ENCODE measurements around the gene PANX2. TPM values are rescaled to one million over a fixed set of nuclear protein-coding genes. Genes with fewer than 3 reads are reported as not detected.

The PANX2 gene
- total RNA-seq, 1 experiment from 2014 or later: 1.4 TPM

DNA sequence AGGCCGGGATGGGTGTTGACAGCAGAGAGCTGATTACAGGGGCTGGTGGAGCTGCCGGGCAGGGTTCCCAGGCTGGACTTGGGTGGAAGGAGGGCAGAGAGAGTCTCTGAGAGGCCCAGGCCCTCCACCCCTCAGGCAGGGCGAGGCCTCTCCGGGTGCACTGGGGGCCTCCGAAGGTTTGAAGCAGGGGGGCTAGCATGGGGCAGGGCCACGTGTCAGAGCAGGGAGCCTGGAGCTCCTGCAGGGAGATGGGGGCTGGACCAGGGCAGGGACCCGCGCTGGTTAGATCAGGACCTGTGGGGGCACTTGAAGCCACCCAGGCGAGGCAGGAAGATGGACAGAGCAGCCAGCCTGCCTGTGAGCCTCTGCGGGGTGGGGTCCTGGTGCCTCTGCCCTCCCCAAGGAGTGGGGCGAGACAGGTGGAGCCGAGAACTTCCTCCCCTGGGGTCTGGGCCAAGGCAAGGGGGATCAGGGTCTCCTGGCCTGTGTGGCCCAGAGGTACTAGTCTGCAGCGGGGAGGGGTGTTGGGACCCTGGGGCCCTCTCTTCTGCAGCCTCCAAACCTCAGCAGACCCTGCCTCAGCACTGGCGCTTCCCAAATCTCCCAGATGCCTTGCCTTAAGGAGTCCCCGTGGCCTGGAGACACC is 911 bp downstream of the PANX2 start:
- no peak for DNase-seq (ENCODE audit: low spot score)

DNA sequence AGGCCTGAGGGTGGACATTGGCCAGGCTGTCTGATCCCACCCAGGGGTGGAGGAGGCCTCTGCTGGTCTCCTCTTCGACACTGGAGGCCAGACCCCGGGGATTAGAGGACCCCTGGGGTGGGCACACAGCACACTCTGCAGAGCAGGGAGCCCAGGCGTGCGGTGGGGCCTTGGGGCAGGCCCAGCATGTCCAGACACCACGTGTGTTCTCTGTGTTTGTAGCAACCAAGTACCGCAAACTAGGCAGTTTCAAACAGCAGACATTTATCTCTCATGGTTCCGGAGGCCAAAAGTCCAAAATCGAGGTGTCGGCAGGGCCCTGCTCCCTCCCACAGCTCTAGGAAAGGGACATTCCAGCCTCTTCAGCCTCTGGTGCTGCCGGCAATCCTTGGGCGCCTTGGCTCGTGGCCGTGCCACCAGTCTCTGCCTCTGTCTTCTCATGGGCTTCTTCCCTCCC is 1.5 kb downstream of the PANX2 start:
- no peak for DNase-seq (ENCODE audit: low spot score)

DNA sequence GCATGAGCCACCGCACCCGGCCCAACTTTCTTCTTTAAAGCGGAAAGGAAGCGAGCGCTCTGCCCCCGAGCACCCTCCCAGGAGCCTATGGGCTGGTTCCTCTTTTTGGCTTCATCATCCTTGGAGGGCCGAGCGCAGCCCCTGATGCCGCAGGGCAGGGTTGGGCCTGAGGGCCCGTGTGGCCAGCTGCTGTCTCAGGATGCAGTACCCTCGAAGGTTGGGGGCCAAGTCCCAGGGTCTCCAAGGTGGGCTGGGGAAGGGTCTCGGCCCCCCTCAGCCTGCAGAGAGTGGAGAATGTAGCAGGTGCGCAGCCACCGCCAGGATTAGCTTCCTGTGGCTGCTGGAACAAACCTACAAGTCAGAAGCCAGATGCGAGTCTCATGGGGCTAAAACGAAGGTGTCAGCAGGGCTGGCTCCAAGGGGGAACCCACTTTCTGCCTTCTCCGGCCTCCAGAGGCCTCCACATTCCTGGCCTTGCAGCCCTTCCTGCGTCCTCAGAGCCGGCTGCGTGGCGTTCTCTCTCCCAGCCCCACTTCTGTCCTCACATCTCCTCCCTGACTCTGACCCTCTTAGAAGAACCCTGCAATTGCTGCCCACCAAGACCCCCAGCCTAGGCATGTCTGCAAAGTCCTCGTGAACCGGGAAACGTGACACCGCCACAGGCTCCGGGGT is 2.9 kb downstream of the PANX2 start:
- DNase-seq (ENCODE audit: low spot score): no peak

DNA sequence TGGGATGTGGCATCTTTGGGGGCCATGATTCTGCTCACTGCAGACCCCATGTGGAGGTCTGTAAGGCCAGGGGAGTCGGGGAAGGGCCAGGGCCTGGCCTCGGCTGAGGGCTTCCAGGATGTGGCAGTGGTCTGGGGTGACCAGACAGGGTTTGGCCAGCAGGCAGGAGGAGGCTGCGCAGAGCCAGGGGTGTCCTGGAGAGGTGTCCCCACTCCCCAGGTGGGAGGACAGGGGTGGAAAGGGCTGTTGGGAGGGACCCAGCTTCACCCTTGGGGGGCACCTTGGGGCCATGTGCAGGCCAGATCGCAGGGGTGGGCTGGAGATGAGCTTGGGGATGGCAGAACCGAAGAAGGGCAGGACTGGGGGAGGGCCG is 3.4 kb downstream of the PANX2 start:
- DNase-seq (ENCODE audit: low spot score): no peak

DNA sequence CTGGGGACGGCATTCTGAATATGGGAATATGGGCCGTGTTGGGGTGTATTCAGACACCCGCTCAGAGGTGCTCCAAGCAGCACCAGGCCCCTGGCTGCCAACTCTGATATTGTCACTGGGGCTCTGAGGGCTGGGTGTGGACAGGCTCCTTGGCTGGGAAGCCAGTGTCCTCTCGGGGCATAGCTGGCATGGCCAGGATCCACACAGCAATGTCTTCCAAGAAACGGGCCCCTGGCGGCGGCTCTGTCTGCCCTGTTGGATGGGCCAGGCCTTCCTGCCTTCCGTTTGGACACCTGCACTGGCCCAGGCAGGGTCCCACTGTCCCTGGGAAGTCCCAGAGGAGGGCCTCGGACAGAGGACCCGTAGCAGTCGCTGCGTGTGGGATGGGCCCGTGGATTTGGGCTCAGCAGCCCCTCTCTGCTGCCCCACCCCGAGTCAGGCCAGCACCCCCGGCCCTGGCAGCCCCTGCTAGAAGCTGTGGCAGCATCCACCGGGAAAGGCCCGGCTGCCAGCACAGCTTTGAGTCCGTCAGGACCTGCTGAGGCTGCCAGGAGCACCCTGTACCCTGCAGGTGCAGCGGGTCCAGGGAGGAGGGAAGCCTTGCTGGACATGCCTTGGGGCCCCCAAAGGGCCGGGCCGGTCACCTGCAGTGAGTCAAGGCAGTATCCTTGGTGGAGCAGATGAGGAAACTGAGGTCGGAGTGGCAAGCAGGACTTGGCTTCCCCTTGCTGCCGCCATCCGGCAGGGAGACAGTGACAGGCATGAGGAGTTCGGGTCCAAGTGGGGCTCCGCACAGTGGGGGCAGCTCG is 4.1 kb downstream of the PANX2 start:
- DNase-seq (ENCODE audit: low spot score): no peak

DNA sequence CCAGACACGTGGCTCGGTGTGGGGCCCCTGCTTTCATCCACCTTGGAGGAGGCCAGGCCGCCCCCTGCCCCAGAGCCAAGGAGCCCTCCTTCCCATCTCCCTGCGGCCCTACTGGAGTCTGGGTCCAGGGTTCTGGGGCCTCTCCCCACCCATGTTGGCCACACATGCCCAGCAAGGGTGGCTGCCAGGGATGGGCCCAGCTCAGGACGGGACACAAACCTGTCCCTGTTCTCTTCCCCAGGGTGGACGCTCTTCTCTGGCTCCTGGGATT is 4.6 kb downstream of the PANX2 start:
- no peak for DNase-seq (ENCODE audit: low spot score)

DNA sequence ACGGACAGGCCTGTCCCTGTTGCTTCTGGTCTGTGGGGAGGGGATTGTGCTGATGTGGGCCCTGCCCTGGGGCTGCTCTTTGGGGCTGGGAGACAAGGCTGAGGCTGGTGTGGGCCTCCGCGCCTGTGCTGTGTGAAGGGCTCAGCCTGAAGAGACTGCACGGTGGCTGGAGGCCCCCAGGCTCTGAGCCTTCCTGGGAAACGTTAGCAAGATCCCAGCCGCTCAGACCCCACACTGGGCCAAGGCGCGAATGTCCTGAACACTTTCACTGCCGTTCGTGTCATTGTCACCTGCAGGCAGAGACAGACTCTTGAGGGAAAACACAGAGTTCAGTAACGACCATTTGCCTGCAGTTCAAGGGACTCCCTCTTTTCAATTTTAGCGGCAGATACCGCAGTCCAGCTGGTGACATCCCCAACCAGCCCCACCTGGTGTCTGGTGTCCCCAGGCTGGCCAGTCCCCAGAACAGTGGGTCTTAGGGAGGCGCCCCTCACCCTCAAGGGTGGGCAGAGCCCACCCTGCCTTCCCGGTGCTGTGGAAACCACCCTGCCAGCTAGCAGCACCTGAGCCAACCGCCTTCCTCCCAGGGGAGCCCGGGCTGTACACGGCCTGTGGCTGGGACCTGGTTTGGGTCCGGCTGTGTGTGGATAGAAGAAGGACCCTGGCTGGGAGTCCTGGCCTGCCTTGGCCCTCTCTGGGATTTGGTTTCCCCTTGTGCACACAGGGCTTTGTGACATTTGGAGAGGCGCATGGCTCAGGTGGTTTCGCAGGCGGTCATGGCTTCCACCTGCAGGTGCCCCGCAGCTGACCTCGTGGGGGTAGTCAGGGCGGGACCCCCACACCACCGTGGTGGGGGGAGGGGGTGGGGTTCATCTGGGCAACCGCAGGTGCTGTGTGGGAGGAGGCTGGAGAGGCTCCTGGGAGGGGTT is 5.7 kb downstream of the PANX2 start:
- no peak for DNase-seq (ENCODE audit: low spot score)

DNA sequence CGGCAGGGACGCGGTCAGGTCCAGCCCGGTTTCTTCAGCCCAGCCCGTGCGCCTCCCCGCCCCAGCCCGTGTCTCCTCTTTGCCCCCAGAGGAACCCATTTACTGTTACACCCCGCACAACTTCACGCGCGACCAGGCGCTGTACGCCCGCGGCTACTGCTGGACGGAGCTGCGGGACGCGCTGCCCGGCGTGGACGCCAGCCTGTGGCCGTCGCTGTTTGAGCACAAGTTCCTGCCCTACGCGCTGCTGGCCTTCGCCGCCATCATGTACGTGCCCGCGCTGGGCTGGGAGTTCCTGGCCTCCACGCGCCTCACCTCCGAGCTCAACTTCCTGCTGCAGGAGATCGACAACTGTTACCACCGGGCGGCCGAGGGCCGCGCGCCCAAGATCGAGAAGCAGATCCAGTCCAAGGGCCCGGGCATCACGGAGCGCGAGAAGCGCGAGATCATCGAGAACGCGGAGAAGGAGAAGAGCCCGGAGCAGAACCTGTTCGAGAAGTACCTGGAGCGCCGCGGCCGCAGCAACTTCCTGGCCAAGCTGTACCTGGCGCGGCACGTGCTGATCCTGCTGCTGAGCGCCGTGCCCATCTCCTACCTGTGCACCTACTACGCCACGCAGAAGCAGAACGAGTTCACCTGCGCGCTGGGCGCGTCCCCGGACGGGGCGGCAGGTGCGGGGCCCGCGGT is 6.5 kb downstream of the PANX2 start:
- no peak for DNase-seq (ENCODE audit: low spot score)

DNA sequence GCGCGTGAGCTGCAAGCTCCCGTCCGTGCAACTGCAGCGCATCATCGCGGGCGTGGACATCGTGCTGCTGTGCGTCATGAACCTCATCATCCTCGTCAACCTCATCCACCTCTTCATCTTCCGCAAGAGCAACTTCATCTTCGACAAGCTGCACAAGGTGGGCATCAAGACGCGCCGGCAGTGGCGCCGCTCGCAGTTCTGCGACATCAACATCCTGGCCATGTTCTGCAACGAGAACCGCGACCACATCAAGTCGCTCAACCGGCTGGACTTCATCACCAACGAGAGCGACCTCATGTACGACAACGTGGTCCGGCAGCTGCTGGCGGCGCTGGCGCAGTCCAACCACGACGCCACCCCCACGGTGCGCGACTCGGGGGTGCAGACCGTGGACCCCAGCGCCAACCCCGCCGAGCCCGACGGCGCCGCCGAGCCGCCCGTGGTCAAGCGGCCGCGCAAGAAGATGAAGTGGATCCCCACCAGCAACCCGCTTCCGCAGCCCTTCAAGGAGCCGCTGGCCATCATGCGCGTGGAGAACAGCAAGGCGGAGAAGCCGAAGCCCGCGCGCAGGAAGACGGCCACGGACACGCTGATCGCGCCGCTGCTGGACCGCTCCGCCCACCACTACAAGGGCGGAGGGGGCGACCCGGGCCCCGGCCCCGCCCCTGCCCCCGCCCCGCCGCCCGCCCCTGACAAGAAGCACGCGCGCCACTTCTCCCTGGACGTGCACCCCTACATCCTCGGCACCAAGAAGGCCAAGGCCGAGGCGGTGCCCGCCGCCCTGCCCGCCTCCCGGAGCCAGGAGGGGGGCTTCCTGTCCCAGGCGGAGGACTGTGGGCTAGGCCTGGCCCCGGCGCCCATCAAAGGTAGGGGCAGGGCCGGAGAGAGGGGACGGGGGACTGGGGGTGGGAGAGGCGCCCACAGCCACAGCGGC is 7.3 kb downstream of the PANX2 start:
- DNase-seq (ENCODE audit: low spot score): no peak

DNA sequence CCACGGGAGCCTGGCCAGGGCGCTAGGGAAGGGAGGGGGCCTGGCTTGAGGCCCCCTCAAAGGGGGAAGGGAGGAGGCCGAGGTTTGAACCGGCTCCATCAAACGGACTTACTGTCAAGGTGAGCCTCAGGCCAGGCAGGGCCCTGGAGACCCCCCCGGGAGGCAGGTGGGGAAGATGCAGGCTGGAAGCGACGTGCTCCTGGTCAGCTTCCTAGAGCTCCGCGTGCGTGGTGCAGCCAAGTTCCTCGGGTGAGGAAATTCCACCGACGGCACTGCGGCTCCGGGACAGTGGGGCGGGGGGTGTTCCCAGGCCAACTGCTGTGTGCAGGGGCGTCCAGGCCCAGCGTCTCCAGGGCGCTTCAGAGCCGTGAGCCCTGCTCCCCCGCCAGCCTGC is 7.9 kb downstream of the PANX2 start:
- DNase-seq (ENCODE audit: low spot score): no peak

DNA sequence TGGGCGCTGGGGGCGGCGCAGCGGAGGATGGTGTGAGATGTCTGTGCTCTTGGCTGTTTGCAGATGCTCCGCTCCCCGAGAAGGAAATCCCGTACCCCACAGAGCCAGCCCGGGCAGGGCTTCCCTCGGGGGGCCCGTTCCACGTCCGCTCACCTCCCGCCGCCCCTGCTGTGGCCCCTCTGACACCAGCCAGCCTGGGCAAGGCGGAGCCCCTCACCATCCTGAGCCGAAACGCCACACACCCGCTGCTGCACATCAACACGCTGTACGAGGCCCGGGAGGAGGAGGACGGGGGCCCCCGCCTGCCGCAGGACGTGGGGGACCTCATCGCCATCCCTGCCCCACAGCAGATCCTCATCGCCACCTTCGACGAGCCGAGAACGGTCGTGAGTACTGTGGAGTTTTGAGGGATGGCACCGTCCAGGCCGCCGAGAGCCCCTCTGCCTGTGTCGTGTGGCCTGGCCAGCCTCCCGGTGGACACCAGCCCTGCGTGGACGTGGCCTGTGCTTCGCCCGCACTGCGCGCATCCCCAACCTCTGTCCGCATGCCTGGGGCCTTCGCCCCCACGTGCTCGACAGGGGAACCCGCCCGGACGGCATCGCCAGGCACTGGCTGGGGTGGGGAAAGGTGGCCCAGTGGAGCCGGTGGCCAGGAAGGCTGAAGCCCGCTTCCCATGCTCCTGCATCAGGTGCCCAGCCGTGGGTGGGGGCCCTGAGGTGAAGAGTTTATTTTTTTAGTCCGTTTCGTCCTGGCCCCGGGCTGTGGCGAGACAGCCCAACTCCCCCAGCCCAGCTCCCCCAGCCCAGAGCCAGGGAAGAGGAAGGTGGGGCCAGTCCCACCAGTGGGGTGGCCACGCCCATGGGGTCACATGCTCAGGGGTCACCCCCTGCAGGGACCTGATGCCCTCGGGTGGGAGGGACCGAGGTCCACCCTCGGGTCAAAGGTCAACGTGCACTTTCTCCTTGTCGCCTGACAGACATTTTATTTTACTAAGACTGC is 8.6 kb downstream of the PANX2 start:
- no peak for DNase-seq (ENCODE audit: low spot score)

DNA sequence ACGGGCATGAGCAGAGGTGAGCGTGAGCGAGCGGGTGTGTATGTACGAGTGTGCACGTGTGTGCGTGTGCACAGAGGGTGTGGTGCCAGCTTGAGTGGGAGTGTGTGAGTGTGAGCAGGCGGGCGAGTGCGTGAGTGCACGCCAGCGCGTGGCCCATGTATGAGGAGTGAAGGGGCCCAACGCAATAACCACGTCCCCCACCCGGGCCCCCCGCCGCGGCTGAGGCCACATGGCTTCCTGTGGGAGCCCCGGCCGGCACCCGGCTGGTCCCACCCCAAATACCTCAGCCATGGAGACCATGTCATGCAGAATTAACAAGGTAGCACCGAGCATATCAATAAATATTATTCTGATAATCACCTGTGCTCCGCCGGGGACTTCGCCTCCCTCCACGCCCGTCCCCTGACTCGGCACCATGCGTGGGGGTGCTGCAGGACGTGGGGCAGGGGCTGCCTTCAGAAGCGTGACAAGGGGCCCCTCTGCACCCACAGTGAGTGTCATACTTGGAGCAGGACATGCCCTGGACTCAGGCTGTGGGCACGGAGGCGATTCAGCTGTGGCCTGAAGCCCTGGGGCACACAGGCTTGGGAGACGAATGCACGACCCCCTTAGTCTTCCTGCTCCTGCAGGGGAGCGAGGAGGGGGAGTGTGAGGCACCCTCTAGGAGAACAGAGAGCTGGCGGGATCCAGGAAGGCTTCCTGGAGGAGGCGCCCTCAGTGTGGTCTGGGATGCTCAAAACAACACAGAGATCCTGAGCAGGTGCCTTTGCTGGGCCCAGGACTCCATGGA is 9.6 kb downstream of the PANX2 start:
- no peak for DNase-seq (ENCODE audit: low spot score)

DNA sequence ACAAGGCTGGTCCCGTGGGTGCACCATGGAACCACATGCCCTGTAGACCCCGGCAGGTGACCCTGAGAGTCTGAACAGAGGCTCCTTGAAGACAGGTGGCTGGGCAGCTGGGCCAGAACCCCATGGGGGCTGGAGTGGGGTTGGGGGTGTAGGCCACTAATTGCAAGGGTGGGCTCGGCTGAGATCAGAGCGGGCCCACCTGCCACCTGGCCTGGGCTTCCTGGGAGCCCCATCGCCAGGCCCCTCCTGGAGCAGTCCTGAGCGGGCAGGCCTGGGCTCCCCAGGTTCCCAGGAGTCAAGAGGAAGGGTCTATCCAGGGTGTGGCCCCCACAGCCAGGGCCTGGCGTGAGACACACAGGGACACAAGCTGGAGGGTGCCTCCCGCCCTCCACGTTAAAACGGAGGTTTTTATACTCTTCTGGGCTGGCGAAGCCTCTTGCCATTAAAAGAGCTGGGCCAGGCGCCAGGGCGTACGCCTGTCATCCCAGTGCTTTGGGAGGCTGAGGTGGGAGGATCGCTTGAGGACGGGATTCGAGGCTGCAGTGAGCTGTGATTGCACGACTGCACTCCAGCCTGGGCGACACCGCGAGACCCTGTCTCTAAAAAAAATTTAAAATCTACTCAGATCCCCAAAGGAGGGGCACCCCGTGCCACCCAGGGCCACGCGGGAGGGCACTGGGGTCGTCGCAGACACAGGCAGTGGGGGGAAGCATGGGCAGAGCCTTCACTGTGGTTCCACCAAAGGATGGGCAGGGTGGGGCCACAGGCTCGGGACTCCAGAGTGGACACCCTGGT is 10.4 kb downstream of the PANX2 start:
- DNase-seq (ENCODE audit: low spot score): no peak

DNA sequence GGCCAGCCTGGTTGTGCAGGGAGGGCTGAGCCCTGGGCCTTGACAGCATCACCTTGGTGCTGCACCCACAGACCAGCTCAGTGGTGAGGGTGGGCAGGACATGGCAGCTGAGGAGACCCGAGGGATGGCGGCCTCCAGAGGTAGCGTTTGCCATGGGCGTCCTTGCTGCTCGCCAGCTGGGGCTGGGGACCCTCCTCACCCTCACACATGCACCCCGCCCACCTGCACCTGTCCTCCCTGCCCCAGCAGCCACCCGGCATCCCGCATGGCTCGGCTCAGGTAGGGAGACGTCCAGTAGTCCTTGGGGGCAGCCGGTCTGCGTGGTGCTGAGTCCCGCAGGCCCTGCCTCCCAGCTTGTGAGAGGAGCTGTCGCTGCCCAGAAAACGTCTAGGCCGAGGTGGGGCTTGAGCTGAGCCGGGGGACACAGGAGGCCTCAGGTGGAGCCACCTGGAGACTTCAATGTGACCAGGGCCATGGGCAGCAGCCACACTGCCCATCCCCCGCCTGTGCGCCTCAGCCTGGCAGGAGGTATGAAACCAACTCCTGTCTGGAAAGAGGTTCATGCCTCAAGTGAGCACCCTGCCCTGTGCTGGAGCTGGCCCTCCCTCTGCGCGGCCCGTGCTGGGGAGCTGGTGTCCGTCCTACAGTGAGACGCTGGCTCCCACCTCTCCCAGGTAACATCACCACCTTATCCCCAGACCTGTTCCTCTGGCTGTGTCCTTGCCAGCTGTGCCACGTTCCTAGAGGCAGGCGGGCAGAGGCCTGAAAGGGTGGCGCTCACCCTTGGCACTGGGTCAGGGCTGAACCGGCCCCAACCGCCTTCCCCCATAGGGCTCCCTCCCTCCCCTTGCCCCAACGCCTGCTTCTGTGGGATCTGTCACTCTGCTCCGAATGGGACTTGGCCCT is 11.9 kb downstream of the PANX2 start:
- DNase-seq (ENCODE audit: low spot score): no peak

DNA sequence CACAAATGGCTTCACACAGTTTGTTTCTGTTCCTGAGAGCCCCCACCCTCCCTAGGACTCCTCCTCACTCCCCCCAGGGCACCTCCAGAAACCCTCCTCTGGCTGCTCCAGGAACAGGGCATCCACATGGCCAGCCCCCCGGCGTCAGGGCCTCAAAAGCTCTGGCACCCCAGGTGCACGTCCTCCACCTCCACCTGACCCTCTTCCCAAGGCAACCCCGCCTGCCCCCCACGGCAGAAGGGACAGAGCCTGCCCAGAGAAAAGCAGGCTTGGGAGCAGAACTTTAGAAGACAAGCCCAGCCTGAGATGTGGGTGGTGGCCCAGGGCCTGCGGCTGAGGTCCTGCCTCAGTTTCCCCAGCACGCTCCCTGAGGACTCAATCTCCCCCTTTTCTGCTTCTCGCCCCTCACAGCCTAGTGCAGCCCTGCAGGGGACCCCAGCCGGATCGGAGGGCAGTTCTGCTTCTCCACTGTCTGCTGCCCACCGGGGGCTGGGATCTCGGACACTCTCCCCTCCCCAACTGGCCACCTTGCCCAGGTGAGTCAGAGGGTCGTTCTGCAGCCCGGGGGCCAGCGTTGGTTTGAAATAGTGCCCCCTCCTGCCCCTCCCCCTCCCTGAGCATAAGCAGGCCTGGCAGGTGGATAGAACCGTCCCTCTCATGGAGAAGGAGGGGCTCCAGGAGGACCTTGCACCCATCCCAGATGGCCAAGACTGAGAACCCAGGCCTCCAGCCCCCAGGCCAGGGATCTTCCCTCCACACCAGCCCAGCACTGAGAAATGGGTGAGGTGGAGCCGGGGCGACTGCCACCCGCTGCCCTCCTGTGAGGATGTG is 12.8 kb downstream of the PANX2 start:
- DNase-seq (ENCODE audit: low spot score): no peak

All from A172 (cell line).